Midbrain (tissue), 1 donor: ENCODE results near the gene UBXN7.
"Not testable (repeated sequence)": the region's sequence is repeated elsewhere in the genome, so short reads cannot be mapped to it uniquely, and the experiment has no call there.

Source experiments
- DNase-seq: peaks from one replicate; lab custom pipeline; 2025; lab: John Stamatoyannopoulos, UW

Gene UBXN7

GRCh38 chr3:196355668-196356067 lies 76.6 kb downstream of the UBXN7 start:
- DNase-seq = no peak

- no peak for DNase-seq
Measured at GRCh38 chr3:196354132-196354531, 78.1 kb downstream of the UBXN7 start.

- no peak for DNase-seq
Measured at GRCh38 chr3:196351541-196351940, 80.7 kb downstream of the UBXN7 start.

GRCh38 chr3:196350067-196350466 lies 82.2 kb downstream of the UBXN7 start:
- DNase-seq = no peak

- DNase-seq = no peak
Measured at GRCh38 chr3:196348698-196349097, 83.5 kb downstream of the UBXN7 start.

- DNase-seq = no peak
Measured at GRCh38 chr3:196344663-196345062, 87.6 kb downstream of the UBXN7 start.

- not testable (repeated sequence) for DNase-seq
Measured at GRCh38 chr3:196343917-196344316, 88.3 kb downstream of the UBXN7 start.

GRCh38 chr3:196341137-196341536 lies 91.1 kb downstream of the UBXN7 start:
- DNase-seq = no peak

GRCh38 chr3:196340466-196340865 lies 91.8 kb downstream of the UBXN7 start:
- no peak for DNase-seq

GRCh38 chr3:196339493-196340254 lies 92.6 kb downstream of the UBXN7 start:
- DNase-seq = no peak

- no peak for DNase-seq
Measured at GRCh38 chr3:196339044-196339443, 93.2 kb downstream of the UBXN7 start.

GRCh38 chr3:196336319-196337145 lies 95.7 kb downstream of the UBXN7 start:
- no peak for DNase-seq

- DNase-seq = no peak
Measured at GRCh38 chr3:196335503-196335948, 96.7 kb downstream of the UBXN7 start.

- no peak for DNase-seq
Measured at GRCh38 chr3:196334982-196335381, 97.2 kb downstream of the UBXN7 start.

GRCh38 chr3:196332168-196332567 lies 100.1 kb downstream of the UBXN7 start:
- no peak for DNase-seq

GRCh38 chr3:196327405-196327804 lies 104.8 kb downstream of the UBXN7 start:
- no peak for DNase-seq

GRCh38 chr3:196326936-196327335 lies 105.3 kb downstream of the UBXN7 start:
- no peak for DNase-seq

- no peak for DNase-seq
Measured at GRCh38 chr3:196323691-196324090, 108.5 kb downstream of the UBXN7 start.

GRCh38 chr3:196323016-196323415 lies 109.2 kb downstream of the UBXN7 start:
- DNase-seq = no peak

GRCh38 chr3:196321162-196321561 lies 111.1 kb downstream of the UBXN7 start:
- no peak for DNase-seq

GRCh38 chr3:196320137-196320536 lies 112.1 kb downstream of the UBXN7 start:
- DNase-seq = no peak

- peak; percentile 89 for DNase-seq
Measured at GRCh38 chr3:196317687-196318467, 114.3 kb downstream of the UBXN7 start, which contains the start of gene DYNLT2B. Gene DYNLT2B (minus strand): TSS chr3:196318240. CDS start chr3:196318152, 88 bp downstream.
